DOHH2 (cell line): ENCODE measurements around the gene ADAMTS16.

ENCODE experiments used
- CTCF ChIP-seq: fragments of 200-600 bp; sonication (generic); IDR thresholded peaks from one replicate; pipeline ENCODE4 v1.5.1; 2014; ENCODE audit warnings: antibody characterized with exemption, mild to moderate bottlenecking, low read depth, low read length; ENCODE audit not compliant: poor library complexity, severe bottlenecking
- EZH2phosphoT487 ChIP-seq: fragments of 200-600 bp; sonication (generic); IDR thresholded peaks from 2 replicates; pipeline ENCODE4 v1.6.1; 2017; ENCODE audit warnings: borderline replicate concordance, mild to moderate bottlenecking, antibody characterized with exemption, low read length, moderate library complexity, mixed read lengths

- TF ChIP-seq CTCF (no peak), EZH2phosphoT487 (no peak)
These were observed 55.2 kb downstream of the ADAMTS16 start for GRCh38 chr5:5195128-5195918.
